Mucosa of descending colon (tissue), 3 donors: ENCODE measurements around the gene RPSA. TPM values are rescaled to one million over a fixed set of nuclear protein-coding genes. Genes with fewer than 3 reads are reported as not detected.
"Not testable (repeated sequence)": the region's sequence is repeated elsewhere in the genome, so short reads cannot be mapped to it uniquely, and the experiment has no call there.

ENCODE experiments used
- ATAC-seq: fragments of 200-7000 bp; cut with Tn5 transposase; one replicate; pipeline ENCODE4 v1.9.1; 2020; ENCODE audit warnings: mild to moderate bottlenecking, moderate library complexity
- DNase-seq, 3 donors: peaks; one replicate each; pipeline ENCODE4 v3.0.0-alpha.2; 2020
- H3K36me3 ChIP-seq: fragments of 200-600 bp; one replicate; pipeline ENCODE4 v1.8.0; 2021; ENCODE audit warnings: low read depth, mild to moderate bottlenecking
- H3K4me1 ChIP-seq: fragments of 200-600 bp; one replicate; pipeline ENCODE4 v1.8.0; 2021; ENCODE audit warnings: low read depth, mild to moderate bottlenecking
- H3K4me3 ChIP-seq: fragments of 200-600 bp; one replicate; pipeline ENCODE4 v1.8.0; 2021; ENCODE audit warnings: mild to moderate bottlenecking
- H3K9me3 ChIP-seq: fragments of 200-600 bp; one replicate; pipeline ENCODE4 v1.8.0; 2021; ENCODE audit warnings: mild to moderate bottlenecking
- CTCF ChIP-seq: fragments of 200-600 bp; IDR thresholded peaks from one replicate; pipeline ENCODE4 v1.8.0; 2022; ENCODE audit warnings: antibody characterized with exemption, mild to moderate bottlenecking
- intact Hi-C, 2 donors: fragments of 100-400 bp; cut with DNase I in 1 of 2; cut with micrococcal nuclease in 1 of 2; formaldehyde crosslinking; loops; one replicate each; pipeline versions ENCODE4 v1.11.0 to v1.11.1; 2022; cut with DNase I, micrococcal nuclease
- total RNA-seq, 3 donors: library from RNA; stranded (reverse); fragmentation: NEBNext Ultra II Directional in 2 of 3; extraction: Animal tissue kit (Norgen Biotek cat#: 25700) in 2 of 3; gene quantifications; one replicate each; pipeline versions ENCODE4 v1.2.1 to v1.2.4, GENCODE V29; 2021 to 2023
- donor health status: DM: no; HTN: no; CAD: no; lungs with moderate emphysema.
- donor health status: DM: no; HTN: no; CAD: no.
- donor health status: DM: no; HTN: yes; CAD: no.

Gene RPSA
- total RNA-seq, 3 donors from 2014 or later: 692 to 1,050 (median 908) TPM

GRCh38 chr3:39454591-39455217 is 48.2 kb downstream of the RPSA start:
- no peak for TF ChIP-seq CTCF
- DNase-seq (no peak), ATAC-seq (no peak)
- Histone ChIP-seq H3K4me1 (peaks cover 4% of the 10 kb centered on the region), H3K9me3 (no peaks in the 10 kb centered on the region), H3K4me3 (no peak overlapping the region), H3K36me3 (no peaks in the 10 kb centered on the region)
- intact Hi-C loops: no loop called here

- H3K9me3 ChIP-seq: no peaks in the 10 kb centered on the region
- ATAC-seq: no peak
- DNase-seq: no peak
- peaks cover 4% of the 10 kb centered on the region for H3K4me1 ChIP-seq
- intact Hi-C loops: no loop called here
- TF ChIP-seq CTCF: no peak
- no peaks in the 10 kb centered on the region for H3K36me3 ChIP-seq
- no peak overlapping the region for H3K4me3 ChIP-seq
Measured at GRCh38 chr3:39456159-39456558, 49.6 kb downstream of the RPSA start.

GRCh38 chr3:39457361-39457760 is 50.8 kb downstream of the RPSA start:
- no peaks in the 10 kb centered on the region for H3K36me3 ChIP-seq
- TF ChIP-seq CTCF: no peak
- H3K4me3 ChIP-seq: no peak overlapping the region
- no peak for DNase-seq
- peaks cover 4% of the 10 kb centered on the region for H3K4me1 ChIP-seq
- ATAC-seq: no peak
- intact Hi-C loops: no loop called here
- H3K9me3 ChIP-seq: no peaks in the 10 kb centered on the region

- DNase-seq, H3K4me3 ChIP-seq, H3K9me3 ChIP-seq, intact Hi-C loops, H3K4me1 ChIP-seq, ATAC-seq, H3K36me3 ChIP-seq: not testable (repeated sequence)
Measured at GRCh38 chr3:39458579-39458978, 52.1 kb downstream of the RPSA start.

- no peaks in the 10 kb centered on the region for H3K4me1 ChIP-seq
- H3K4me3 ChIP-seq: no peak overlapping the region
- DNase-seq (peak in 1 of 3 donors; percentile 25), ATAC-seq (peak; percentile 81)
- H3K36me3 ChIP-seq: no peaks in the 10 kb centered on the region
- intact Hi-C loops: no loop called here
- no peaks in the 10 kb centered on the region for H3K9me3 ChIP-seq
- TF ChIP-seq CTCF: no peak
Measured at GRCh38 chr3:39460677-39461076, 54.2 kb downstream of the RPSA start.

Other genes starting within 250 kb of the RPSA start
- under 1 TPM in 1 of 3 donors, not detected in 2; 0.31 TPM for gene XIRP1, start 214.1 kb upstream of the RPSA start, total RNA-seq
- under 1 TPM; 0.67 to 0.94 (median 0.70) TPM for gene CX3CR1, start 126.7 kb upstream of the RPSA start, total RNA-seq
- under 1 TPM in 1 of 3 donors, not detected in 2; 0.36 TPM for gene CCR8, start 77.0 kb upstream of the RPSA start, total RNA-seq
- 10 to 100 TPM; 29.3 to 35.3 (median 34.4) TPM for gene SLC25A38, start 23.4 kb upstream of the RPSA start, total RNA-seq
- 1 to 10 TPM in 1 of 3 donors, under 1 TPM in 2; 0.44 to 1.4 (median 0.92) TPM for gene MOBP, start 61.0 kb downstream of the RPSA start, total RNA-seq